K562 (cell line): ENCODE results near the gene ATP6V1G1. TPM values are rescaled to one million over a fixed set of nuclear protein-coding genes. Genes with fewer than 3 reads are reported as not detected.

Experiments
- ATF1 ChIP-seq, 2 experiments: fragments of 450-650 bp in 1 of 2; IDR thresholded peaks; 2 replicates each; pipeline ENCODE4 v1.6.1; 2016; ENCODE audit warnings: missing compliant biosample characterization in 1 of 2, missing genetic modification characterization in 1 of 2
- E2F3 ChIP-seq: fragments of 250-450 bp; sonication (Bioruptor Pico); IDR thresholded peaks from 2 replicates; pipeline ENCODE4 v1.4.0; 2020; ENCODE audit warnings: mild to moderate bottlenecking
- MAFG ChIP-seq: fragments of 450-650 bp; conservative IDR thresholded peaks from 2 replicates; pipeline ENCODE4 v1.6.1; 2016; ENCODE audit warnings: missing genetic modification characterization, missing compliant biosample characterization
- NFATC3 ChIP-seq: fragments of 450-650 bp; IDR thresholded peaks from 2 replicates; pipeline ENCODE4 v1.6.1; 2017; ENCODE audit warnings: mild to moderate bottlenecking
- NR2C1 ChIP-seq, 2 experiments: fragments of 450-650 bp; IDR thresholded peaks; 2 replicates each; pipeline ENCODE4 v1.6.1; 2017; ENCODE audit warnings: mild to moderate bottlenecking in 2 of 2, antibody characterized with exemption in 1 of 2, inconsistent platforms in 1 of 2, missing compliant biosample characterization in 1 of 2, missing genetic modification characterization in 1 of 2
- PCBP1 ChIP-seq: fragments of 200-400 bp; formaldehyde crosslinking; IDR thresholded peaks from 2 replicates; pipeline ENCODE4 v1.6.1; 2018; ENCODE audit warnings: mild to moderate bottlenecking, low read depth, low read length; ENCODE audit not compliant: poor library complexity, severe bottlenecking
- POLR3G ChIP-seq: IDR thresholded peaks from 2 replicates; pipeline ENCODE4 v1.6.1; 2011; ENCODE audit not compliant: insufficient read length, insufficient replicate concordance; ENCODE audit errors: extremely low read depth
- RFX7 ChIP-seq: fragments of 250-450 bp; sonication (Bioruptor Pico); IDR thresholded peaks from 2 replicates; pipeline ENCODE4 v1.5.1; 2021; ENCODE audit warnings: mild to moderate bottlenecking
- TCF3 ChIP-seq: sonication (generic); formaldehyde crosslinking; IDR thresholded peaks from 2 replicates; pipeline ENCODE4 v1.4.0; 2020; ENCODE audit warnings: mild to moderate bottlenecking, missing genetic modification reagents
- TCF7 ChIP-seq: sonication (generic); IDR thresholded peaks from 2 replicates; pipeline ENCODE4 v1.6.1; 2016; ENCODE audit warnings: antibody characterized with exemption, borderline replicate concordance
- U2AF1 ChIP-seq: fragments of 200-400 bp; formaldehyde crosslinking; optimal IDR thresholded peaks from 2 replicates; pipeline ENCODE3; 2017; ENCODE audit warnings: mild to moderate bottlenecking, low read depth, low read length, moderate library complexity
- YBX1 ChIP-seq: fragments of 450-650 bp; IDR thresholded peaks from 2 replicates; pipeline ENCODE4 v1.7.1; 2016; ENCODE audit warnings: mild to moderate bottlenecking
- ZC3H11A ChIP-seq: IDR thresholded peaks from 2 replicates; pipeline ENCODE4 v1.6.1; 2012; ENCODE audit warnings: low read depth, low read length, improper control_type of control experiment
- ZNF146 ChIP-seq: IDR thresholded peaks from one replicate; pipeline ENCODE4 v1.6.1; 2018; ENCODE audit warnings: missing compliant biosample characterization; ENCODE audit not compliant: unreplicated experiment
- ZNF217 ChIP-seq: sonication (generic); formaldehyde crosslinking; IDR thresholded peaks from 2 replicates; pipeline ENCODE4 v1.8.0; 2022; ENCODE audit warnings: mild to moderate bottlenecking, missing genetic modification reagents
- ZNF224 ChIP-seq: sonication (generic); formaldehyde crosslinking; IDR thresholded peaks from 2 replicates; pipeline ENCODE4 v1.8.0; 2022; ENCODE audit warnings: mild to moderate bottlenecking, missing genetic modification reagents
- ZNF23 ChIP-seq: fragments of 250-450 bp; sonication (Bioruptor Pico); IDR thresholded peaks from 2 replicates; pipeline ENCODE4 v1.4.0; 2020; ENCODE audit warnings: mild to moderate bottlenecking
- ZNF239 ChIP-seq: fragments of 250-450 bp; sonication (Bioruptor Pico); IDR thresholded peaks from 2 replicates; pipeline ENCODE4 v1.4.0; 2020; ENCODE audit warnings: mild to moderate bottlenecking
- ZNF445 ChIP-seq: fragments of 250-450 bp; sonication (Bioruptor Pico); IDR thresholded peaks from 2 replicates; pipeline ENCODE4 v1.4.0; 2020; ENCODE audit warnings: low read depth, mild to moderate bottlenecking, moderate library complexity
- polyA plus RNA-seq, 8 experiments: library from polyadenylated mRNA; depleted of rRNA in 4 of 8; stranded (reverse) in 5 of 8; unstranded in 3 of 8; fragments of >200 nt; fragmentation: Nextera tagmentation in 2 of 8; fragmentation: Illumina TruSeq in 1 of 8; extraction: Ambion mirVana in 2 of 8; extraction: Trizol in 1 of 8; gene quantifications; 2 replicates each; pipeline versions ENCODE4 v1.2.1 to v1.2.3, GENCODE V29; 2011 to 2014; ENCODE audit warnings: inconsistent platforms in 1 of 8, missing spikeins in 1 of 8
- total RNA-seq, 7 experiments: library from RNA; depleted of rRNA in 6 of 7; stranded (reverse); fragments of >200 nt in 6 of 7; fragmentation: Illumina TruSeq in 2 of 7; extraction: Trizol in 2 of 7; gene quantifications; 2 replicates each; pipeline versions ENCODE4 v1.2.1 to v1.2.3, GENCODE V29; 2011 to 2021; ENCODE audit warnings: low replicate concordance in 1 of 7
- TF ChIP-seq, protein P1 (sequence below): sonication (generic); formaldehyde crosslinking; IDR thresholded peaks from 2 replicates; pipeline ENCODE4 v1.8.1; 2023; ENCODE audit warnings: mild to moderate bottlenecking, missing genetic modification reagents, moderate library complexity
- TF ChIP-seq, protein P2 (sequence below): fragments of 450-650 bp; formaldehyde crosslinking; IDR thresholded peaks from 2 replicates; pipeline ENCODE4 v1.4.0; 2022; ENCODE audit warnings: mild to moderate bottlenecking, moderate library complexity
- TF ChIP-seq, protein P3 (sequence below): fragments of 250-450 bp; sonication (Bioruptor Pico); IDR thresholded peaks from 2 replicates; pipeline ENCODE4 v1.5.0; 2021
- TF ChIP-seq, protein P4 (sequence below), 2 experiments: fragments of 150-350 bp in 1 of 2; IDR thresholded peaks; 2 replicates each; pipeline ENCODE4 v1.6.1; 2012 to 2016; ENCODE audit warnings: low read depth in 2 of 2, low read length in 2 of 2, mild to moderate bottlenecking in 1 of 2, moderate library complexity in 1 of 2

Gene ATP6V1G1
- total and polyA plus RNA-seq, 9 of the 15 experiments (the other 6 are each of a cell fraction or from before 2014, with no cell fraction given) = 88.4 to 492 (median 193) TPM

DNA sequence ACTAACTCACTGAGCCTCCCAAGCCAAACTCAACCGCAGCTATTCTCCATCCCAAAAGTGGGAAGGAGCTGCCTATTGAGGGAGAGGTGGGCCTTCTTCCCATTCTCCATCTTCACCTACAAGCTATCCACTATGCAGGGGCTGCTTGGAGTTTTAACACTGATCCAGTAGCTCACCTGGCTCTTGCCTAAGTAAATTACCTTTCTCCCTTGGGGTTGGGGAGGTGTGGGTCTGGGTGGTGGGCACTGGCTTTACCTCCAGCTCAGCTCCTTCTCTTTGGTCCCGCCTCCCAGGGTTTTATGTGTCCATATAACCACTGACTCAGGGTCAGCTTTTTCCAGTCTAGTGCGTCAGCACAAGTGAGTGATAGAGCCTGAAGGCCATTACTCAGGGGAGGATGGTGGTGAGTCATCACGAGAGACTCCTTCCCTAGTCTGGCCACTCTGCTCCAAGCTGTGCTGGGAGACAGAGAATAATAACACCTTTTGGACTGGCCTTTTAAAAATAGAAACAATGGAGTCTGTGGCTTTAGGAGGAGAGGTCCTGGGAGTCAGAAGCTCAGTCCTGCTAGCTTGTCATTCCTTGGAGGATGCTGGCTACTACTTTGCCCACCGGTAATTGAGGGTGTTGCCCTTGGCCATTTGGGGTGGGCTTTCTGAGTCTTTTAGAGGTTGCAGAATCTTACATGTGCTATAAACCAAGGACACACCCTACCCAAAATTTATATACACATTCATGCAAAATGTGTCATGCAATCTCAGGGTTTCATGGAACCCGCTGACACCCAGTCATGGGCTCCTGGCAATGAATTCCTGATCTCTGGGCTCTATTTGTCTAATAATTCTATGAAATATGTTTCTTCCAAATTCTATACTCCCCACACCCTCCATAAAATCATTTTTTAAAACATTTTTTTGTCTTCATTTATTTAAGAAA lies 35.6 kb upstream of the ATP6V1G1 start (continued):
- TF ChIP-seq ZNF445 (CRISPR knock-in tag) (no peak), NFATC3 (peak; percentile 75; the same call in 1 of the 2 replicates), POLR3G (no peak), ATF1 (CRISPR knock-in tag; IDR thresholded peaks at IDR 0.05) (no peak), ATF1 (tag; IDR thresholded peaks at IDR 0.05) (peak; percentile 64; the same call in 1 of the 2 replicates), TCF7 (no peak), ZNF239 (CRISPR knock-in tag) (no peak), ZNF217 (CRISPR knock-in tag) (no peak), ZC3H11A (no peak), ZNF224 (CRISPR knock-in tag) (no peak), ZNF23 (no peak), U2AF1 (no peak), E2F3 (CRISPR knock-in tag) (no peak), ZNF146 (no peak), NR2C1 (IDR thresholded peaks at IDR 0.05) (no peak), NR2C1 (tag; IDR thresholded peaks at IDR 0.05) (no peak), RFX7 (no peak), PCBP1 (no peak), YBX1 (no peak), TCF3 (CRISPR knock-in tag) (no peak), MAFG (tag) (peak; percentile 64)
- TF ChIP-seq, protein P1, sequence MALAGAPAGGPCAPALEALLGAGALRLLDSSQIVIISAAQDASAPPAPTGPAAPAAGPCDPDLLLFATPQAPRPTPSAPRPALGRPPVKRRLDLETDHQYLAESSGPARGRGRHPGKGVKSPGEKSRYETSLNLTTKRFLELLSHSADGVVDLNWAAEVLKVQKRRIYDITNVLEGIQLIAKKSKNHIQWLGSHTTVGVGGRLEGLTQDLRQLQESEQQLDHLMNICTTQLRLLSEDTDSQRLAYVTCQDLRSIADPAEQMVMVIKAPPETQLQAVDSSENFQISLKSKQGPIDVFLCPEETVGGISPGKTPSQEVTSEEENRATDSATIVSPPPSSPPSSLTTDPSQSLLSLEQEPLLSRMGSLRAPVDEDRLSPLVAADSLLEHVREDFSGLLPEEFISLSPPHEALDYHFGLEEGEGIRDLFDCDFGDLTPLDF (CRISPR knock-in tag) = no peak
- TF ChIP-seq, protein P2, sequence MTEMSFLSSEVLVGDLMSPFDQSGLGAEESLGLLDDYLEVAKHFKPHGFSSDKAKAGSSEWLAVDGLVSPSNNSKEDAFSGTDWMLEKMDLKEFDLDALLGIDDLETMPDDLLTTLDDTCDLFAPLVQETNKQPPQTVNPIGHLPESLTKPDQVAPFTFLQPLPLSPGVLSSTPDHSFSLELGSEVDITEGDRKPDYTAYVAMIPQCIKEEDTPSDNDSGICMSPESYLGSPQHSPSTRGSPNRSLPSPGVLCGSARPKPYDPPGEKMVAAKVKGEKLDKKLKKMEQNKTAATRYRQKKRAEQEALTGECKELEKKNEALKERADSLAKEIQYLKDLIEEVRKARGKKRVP (CRISPR knock-in tag) = no peak
- TF ChIP-seq, protein P3, sequence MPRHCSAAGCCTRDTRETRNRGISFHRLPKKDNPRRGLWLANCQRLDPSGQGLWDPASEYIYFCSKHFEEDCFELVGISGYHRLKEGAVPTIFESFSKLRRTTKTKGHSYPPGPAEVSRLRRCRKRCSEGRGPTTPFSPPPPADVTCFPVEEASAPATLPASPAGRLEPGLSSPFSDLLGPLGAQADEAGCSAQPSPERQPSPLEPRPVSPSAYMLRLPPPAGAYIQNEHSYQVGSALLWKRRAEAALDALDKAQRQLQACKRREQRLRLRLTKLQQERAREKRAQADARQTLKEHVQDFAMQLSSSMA (CRISPR knock-in tag) = no peak
- TF ChIP-seq, protein P4, sequence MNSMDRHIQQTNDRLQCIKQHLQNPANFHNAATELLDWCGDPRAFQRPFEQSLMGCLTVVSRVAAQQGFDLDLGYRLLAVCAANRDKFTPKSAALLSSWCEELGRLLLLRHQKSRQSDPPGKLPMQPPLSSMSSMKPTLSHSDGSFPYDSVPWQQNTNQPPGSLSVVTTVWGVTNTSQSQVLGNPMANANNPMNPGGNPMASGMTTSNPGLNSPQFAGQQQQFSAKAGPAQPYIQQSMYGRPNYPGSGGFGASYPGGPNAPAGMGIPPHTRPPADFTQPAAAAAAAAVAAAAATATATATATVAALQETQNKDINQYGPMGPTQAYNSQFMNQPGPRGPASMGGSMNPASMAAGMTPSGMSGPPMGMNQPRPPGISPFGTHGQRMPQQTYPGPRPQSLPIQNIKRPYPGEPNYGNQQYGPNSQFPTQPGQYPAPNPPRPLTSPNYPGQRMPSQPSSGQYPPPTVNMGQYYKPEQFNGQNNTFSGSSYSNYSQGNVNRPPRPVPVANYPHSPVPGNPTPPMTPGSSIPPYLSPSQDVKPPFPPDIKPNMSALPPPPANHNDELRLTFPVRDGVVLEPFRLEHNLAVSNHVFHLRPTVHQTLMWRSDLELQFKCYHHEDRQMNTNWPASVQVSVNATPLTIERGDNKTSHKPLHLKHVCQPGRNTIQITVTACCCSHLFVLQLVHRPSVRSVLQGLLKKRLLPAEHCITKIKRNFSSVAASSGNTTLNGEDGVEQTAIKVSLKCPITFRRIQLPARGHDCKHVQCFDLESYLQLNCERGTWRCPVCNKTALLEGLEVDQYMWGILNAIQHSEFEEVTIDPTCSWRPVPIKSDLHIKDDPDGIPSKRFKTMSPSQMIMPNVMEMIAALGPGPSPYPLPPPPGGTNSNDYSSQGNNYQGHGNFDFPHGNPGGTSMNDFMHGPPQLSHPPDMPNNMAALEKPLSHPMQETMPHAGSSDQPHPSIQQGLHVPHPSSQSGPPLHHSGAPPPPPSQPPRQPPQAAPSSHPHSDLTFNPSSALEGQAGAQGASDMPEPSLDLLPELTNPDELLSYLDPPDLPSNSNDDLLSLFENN (IDR thresholded peaks at IDR 0.05; ENCODE audit: low read depth in 2 of 2, low read length in 2 of 2) = no peak
